Anterior cingulate cortex (tissue), 58 donors: Measurements from ENCODE around the gene CHD2.
"Not testable (repeated sequence)": the region's sequence is repeated elsewhere in the genome, so short reads cannot be mapped to it uniquely, and the experiment has no call there.

Experiments used
- DNase-seq, 58 donors: peaks; one replicate each; lab custom pipeline; 2025; lab: John Stamatoyannopoulos, UW

The CHD2 gene

DNA sequence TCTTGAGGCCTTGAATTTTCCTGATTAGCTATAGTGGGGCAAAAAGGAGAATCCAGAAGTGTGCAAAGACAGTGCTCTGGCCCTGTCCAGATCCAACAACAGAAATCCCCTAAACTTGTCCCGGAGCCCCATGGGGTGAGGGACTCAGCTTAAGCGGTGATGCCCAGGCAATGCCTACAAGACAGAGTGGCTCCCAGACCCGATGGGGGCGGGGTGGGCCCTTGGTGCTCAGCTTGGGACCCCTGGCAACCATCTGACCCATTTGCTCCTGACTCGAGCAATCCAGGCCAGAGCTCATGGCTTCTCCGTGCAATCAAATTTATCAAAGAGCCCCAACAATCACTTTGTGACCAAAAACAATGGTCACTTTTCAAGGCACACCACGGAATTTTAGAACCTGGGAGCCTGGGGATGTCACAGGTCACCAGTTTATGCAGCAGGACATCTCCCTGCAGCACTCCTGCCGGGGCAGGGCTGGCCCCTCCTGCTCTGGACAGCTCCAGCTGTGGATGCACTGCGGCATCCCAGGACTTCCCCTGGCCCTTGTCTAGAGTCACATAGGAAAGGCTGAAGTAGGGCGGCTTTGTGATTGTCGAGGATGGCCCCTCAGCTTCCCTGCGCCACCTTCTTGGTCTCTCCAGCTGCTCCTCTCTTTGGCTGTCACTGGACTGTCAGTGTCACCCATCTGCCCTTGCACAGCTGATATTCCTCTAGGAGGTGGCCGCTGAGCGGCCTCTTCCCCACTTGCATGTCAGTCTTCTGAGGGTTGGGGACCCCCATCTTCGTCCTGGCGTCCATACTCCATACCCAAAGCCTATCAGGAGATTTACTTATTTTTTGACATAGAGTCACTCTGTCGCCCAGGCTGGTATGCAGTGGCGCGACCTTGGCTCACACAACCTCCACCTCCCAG lies 160.5 kb downstream of the CHD2 start:
- DNase-seq = no peak

DNA sequence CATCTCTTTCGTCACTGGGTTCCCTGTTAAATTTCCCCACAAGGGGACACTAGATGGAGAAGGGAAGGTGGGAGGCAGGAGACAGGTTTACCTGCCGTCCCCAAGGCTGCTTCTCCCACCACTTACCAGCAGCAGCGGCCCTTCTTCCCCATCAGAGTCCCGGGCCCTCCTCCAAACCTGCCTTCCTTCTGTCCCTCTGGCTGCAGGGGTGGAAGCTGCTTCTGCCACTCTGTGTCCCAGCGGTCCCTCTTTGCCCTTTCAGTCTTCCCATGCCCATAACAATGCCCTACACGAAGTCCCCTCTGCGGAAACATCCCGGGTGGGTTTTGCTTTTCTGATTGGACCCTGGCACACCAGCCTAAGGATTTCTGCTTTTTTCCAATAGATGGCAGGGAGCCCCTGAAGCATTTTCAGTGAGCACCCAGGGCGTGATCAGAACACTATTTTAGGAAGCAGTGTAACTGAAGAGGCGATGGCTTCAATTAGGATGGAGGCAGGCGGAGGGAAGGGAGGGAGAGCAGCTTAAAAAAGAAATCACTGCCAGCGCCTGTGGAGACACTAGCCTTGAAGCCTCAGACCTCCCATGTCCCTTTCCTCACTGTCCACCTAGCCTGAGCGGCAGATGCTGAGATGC lies 162.6 kb downstream of the CHD2 start:
- DNase-seq = not testable (repeated sequence)

DNA sequence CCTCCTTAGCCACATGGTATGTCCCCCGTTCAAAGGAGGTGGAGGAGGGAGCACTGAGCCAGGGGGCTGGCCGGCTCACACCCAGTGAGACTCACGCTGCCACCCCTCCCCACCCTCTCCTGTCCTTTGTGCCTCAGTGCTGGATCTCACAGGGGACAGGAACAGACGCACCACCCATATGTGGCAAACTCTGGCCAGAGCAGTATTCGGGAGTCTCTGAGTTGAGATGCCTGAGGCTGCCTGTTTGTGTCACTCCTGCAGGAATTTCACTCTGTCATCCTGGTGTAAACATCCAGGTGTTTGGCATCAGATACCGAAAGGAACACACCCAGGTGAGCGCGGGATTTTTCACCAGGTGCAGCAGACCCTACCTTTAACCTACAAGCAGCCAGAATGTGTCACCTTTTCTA lies 163.1 kb downstream of the CHD2 start:
- no peak for DNase-seq

DNA sequence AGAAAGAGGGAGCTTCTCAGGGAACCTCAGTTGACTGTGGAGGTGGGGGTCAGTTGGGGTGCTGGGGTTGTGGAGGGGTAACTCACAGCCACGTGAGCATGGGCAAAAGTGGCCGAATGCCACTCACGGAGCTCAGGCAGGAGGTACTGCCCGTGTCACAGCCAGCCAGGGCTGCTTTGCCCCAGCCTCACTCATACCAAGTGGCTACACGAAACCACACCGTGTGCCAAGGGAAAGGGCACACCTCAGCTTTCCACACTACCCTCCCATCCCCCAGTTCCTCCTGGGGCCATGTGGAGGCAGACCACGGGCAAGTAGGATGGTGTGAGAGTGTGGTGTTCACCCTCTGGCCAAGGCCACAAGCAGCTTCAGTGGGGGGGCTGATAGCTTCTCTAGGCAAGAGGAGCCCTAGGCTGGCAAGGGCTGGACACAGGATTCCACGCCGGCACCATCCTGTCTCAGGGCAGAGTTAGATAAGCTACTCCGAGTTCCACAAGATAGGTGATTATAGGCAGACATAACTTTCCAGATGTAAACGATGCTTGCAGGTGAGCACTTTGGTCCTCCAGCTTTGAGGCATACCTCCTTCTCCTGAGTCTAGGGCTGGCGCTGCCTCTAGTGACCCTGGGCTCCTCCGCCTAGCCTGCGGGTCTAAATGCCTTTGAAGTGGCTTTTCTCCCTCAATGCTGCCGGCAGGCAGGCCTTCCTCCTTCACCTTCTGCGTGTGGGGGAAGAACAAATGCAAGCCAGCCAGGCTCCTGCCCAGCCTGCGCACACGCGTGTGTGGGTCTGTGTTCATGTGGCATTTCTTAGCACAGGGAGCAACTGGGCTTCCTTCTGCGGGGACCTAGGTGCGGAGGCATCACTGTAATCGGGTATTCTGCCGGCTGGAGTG lies 163.9 kb downstream of the CHD2 start:
- no peak for DNase-seq

DNA sequence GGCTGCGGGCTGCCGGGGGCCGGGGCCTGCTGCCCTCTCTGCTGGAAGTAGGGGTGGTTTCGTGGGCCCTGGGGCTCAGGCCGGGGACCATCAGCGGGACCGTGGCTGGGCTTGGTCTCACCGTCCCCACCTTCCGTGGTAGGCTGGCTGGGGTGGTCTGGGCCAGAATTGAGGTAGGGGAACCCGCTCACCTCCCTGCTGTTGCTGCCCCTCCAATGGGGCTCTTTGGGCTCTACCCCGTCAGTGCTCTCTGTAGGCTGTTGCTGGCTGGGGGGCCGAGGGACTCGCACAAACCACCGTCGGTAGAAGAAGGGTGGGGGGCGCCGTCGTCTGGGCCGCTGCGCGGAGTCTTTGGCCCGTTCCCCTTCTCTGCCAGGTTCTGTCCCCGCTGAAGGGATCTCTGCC lies 165.5 kb downstream of the CHD2 start:
- no peak for DNase-seq

DNA sequence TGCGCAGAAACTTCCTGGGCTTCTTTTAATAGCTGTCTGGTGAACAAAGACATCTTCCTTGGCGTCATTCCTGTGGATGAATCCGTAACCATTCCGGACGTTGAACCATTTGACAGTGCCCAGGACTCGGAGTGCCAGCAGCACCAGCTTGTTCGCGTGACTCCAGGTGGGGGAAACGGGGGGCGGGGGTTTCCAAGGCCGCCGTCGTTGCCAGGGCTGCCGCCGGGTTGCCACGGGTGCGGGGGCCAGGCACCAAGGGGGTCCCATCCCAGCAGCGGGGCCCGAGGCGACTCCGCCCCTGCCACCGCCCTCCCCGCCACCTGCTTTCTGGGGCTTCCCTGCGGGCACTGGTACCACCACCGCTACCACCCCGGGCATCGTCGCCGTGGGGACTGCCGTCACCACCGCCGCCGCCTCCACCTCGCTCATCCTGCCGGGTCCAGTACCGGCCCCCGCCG lies 166.1 kb downstream of the CHD2 start:
- peak in 9 of 58 donors; percentile 15 to 46 (median 31) for DNase-seq

DNA sequence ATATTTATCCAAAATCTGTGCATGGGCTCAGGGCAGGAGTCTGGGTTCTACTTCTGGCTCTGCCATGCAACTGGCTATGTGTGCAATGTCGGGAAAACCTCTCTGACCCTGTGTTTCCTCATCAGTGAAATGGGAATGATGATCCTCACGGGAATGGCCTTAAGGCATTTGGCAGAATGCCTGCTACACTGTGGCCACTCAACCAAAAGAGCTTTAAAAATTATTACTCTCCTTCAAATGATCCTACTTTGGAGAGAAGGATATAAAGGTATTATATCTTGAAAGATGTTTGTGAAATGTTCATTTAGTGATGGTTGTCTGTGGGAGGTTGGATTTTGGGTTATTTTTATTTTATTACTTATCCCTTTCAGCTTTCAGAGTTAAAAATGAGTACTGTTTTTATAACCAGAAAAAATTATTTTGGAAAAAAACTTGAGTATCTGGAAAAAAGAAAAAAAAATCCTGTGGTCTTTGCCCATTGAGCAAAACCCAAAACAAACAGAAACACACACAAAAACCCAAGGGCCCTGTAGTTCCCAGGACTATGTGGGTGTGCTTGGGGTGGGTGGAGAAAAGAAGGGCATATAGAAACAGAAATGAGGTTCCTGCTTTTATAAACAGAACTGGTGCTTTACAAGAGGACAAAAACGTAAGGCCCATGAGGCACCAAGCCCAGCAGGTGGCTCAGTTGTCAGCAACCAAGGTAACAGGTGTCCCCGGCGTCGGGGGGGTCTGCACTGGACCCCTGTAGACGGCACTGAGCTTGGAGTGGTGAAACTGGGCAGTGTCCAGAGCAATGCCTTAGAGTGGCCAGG lies 166.9 kb downstream of the CHD2 start:
- DNase-seq = no peak

DNA sequence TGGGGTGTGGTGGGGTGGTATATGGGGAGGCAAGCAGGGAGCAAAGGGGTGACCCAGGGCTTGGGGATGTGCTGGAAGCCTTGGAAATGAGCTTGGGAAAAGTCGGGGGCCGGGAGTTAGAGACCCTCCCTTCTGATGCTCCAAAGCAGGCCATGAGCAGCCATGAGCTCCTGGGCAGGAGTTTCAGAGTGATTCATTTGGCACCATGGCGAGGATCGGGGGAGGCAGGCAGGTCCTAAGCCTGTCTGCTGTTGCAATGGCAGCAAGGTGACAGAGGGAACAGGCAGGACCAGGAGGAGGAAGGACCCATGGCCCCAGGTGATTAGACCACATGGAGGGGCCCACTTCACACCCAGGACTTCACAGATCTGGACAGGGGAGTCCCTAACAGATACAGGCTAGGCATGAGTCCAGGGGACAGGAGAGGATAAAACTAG lies 167.5 kb downstream of the CHD2 start:
- DNase-seq = no peak

DNA sequence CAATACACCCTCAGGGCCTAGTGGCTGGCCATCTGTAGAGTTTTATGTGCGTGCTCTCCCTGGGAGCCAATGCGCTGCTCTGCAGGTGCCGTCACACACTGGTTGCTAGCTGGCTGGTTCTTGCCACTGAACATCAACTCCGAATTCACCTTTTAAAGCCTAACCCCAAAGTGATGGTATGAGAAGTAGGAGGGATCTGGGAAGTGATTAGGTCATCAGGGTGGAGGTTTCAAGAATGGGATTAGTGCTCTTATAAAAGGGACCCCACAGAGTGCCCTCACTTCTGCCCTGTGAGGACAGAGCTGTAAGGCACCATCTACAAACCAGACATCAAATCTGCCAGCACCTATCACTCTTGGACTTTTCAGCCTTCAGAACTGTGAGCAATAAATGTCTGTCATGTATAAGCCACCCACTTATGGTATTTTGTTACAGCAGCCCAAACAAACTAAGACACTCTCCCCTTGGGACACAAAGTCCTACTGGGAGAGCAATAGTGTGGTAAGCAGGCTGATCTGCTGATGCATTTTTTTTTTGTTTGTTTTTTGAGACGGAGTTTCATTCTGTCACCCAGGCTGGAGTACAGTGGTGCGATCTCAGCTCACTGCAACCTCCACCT lies 168.6 kb downstream of the CHD2 start:
- no peak for DNase-seq

DNA sequence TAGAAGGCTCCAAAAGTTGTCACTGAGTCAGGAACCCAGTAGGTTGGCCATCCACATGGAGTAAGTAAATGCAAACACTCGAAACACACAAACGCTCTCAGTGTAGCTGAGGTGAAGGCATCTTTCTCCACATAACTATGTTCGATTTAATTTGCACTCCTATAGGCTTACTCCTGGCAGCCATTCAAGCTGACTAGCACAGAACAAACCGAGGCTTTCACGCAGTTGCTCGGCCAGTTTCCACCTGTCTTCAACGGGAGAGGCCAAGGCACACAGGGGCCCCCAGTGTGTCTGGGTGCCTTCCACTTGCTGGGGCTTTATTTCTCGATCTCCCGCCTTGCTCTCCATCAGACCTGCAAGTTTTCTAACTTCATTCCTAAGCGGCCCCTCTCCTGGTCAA lies 170.0 kb downstream of the CHD2 start:
- DNase-seq = no peak

DNA sequence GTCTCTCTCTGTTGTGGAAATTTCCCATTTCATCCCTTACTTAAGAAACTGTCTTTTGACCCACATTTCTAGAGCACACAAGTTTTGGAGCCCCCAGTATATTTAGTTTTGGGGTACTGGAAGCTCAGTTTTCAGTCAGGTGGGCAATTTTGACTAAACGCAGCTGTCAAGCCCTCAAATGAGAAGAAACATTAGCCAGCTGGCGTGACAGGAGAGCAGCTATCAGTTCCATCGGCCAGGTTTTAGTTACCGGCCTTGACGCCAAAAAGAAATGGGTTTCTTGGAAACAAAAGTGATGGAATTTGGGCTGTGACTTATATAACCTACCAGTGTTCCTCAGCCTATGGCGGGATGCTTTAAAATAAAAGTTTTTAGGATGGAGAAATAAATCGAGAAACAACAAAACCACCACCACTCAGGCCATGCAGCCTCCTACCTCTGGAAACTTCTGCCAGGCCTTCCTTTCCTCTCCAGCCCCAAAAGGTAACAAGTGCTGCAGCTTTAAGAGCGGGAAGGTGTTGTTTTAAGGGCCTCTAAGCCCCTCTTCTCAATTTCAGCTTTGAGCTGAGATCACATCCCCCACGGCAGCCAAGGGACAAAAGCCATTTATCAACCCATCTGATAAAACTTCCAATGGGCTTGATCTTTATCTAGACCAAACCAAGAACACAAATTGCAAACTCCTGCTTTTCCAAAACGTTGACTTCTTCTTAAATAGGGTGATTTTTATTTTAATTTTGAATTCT lies 170.6 kb downstream of the CHD2 start:
- no peak for DNase-seq

DNA sequence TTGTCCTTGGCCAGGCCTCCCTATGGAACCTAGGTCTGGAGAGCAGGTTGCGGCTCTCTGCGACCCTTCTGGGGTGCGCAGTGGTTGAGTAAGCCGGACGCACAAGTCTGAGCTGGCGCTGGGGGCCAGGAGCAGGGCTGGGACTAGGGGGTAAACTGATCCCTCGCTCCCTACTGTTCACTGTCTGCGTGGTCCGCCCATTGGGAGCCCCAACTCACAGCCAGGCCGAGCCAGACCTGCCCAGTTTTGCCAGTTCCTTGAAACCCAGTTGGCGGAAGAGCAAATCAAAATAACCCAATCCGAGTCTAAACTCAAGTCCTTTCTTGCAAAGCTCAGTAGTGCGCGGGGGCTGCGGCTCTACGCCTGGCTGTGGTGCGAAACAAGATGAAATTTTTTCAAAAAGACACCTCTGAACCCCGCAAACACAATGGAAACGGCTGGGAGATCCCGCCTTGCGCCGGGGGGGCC lies 171.4 kb downstream of the CHD2 start:
- no peak for DNase-seq

DNA sequence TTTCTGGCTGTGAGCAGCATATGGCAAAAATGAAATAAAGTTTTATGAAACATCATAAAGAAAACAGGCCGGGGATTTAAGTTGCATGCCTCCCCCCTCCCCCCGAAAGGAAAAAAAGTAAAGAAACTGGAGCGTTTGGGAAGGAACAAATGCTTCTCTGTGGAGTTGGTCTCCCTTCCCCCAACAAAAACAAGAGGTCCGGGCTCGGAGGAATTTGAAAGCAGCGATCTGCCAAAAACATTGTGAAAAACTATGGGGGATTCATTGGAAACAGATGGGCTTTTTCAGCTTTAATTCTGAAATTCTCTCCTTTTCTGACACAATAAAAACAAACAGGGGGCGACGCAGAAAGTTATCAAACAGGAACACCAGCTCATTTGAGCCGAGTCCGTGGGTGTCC lies 171.9 kb downstream of the CHD2 start:
- no peak for DNase-seq

DNA sequence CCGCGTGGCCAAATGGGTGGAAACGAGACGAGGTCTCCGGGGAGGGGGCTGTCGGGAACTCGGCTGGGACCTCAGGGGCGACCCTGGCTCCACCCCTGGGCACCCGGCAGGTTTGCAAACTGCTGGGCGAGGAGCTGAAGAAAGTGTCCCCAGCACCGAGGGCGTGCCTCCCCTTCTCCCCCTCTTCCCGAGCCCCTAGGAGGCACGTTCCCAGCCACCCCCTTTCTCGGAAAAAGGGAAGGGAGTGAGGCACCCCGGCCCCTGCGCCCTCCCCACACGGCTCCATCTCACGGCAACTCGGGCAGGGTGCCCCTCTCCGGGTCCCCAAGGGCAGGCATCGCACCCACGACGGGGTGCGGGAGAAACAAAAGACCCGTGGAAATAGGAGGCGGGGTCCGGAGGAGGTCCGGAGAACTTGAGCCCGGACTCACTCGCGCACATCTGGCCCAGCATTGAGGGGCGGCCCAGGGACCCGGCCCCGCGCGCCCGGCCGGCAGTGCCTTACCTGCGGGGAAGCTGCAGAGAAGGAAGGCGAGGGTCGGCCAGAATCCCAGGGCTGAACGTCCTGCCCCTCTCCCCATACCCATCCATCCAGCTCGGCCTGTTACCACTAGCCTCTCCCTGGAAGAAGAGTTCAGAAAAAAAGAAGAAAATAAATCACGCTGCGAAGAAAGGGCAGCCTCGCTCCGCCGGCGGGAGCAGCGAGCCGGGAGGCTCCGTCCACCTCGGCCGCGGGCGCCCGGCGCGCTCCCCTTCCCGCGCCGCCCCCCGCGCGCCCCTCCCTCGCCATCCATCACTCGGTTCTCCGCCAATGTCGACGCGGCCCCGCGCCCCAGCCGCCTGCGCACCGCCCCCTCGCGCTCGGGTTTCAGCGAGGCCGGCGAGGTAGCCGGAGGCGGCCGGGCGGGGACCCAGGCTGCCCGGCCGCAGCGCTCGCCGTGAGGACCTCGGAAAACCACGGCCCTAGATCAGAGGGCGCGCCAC lies 172.6 kb downstream of the CHD2 start:
- peak in 34 of 58 donors; percentile 18 to 72 (median 43) for DNase-seq

DNA sequence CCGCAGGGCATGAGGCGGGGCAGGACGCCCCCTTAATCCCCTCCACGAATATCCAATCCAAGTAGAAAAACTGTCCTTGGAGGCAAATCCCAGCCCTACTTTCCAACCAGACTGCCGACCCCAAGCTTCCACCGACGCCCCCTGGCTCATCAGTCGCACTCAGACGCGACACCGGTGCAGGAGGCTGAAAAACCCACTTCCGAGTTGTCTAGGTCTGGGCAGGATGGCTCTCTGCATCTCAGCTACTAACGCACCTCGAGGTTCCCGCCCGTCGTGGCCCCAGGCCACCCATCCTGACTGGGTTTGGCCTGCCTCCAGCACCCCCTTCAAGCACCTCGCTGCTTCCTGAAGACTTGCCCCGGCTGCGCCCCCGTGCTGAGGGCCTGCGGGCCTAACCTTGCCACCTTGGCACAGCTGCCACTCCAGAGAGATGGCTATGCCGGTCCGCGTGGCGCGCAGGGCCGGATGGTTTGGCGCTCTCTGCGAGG lies 173.4 kb downstream of the CHD2 start:
- peak in 2 of 58 donors; percentile 10 to 25 for DNase-seq

DNA sequence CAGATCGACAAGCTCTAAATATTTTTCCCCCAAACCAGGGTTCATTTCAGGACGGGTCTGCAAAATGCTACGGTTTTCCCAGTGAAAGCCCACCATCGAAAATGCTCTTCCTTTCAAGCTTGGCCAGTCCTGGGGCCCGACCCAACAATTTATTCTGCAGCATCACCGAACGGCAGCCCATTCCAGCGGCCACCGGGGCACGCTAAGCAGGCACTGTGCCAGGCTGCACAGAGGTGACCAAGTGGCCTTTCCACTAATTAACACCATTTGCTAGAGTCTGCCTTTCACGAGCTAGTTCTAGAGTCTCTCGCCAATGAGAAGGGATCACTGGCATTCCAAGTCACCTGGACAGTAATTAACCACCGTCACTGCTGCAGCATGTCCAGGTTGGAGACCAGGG lies 174.5 kb downstream of the CHD2 start:
- DNase-seq = peak in 5 of 58 donors; percentile 13 to 30 (median 23)

DNA sequence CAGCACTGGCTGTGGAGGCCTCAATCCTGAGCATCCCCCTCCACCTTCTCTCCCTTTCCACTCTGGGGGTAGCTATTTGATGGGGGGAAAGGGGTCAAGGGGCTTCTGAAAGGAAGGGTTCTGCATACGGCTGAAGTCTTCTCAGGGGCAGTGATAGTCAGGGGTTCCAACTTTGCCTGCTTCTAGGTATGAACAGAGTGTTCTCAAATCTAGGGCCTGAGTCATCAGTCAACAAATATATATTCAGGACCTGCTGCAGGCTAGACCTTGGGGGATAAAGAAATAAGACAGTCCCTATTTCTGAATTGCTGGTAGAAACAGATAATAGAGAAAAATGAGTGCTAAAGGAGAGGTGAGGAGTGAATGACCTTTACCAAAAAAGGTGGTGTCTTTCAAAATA lies 176.1 kb downstream of the CHD2 start:
- no peak for DNase-seq
